ENCODE data around the gene HS3ST5. TPM values are rescaled to one million over a fixed set of nuclear protein-coding genes. Genes with fewer than 3 reads are reported as not detected.

The HS3ST5 gene
- total and polyA plus RNA-seq, 9 donors = 0.08 TPM; not detected in 8

- Histone ChIP-seq H3K27ac (no peak overlapping the region), H3K4me1 (ENCODE audit: insufficient read depth) (no peaks in the 10 kb centered on the region), H3K4me3 (no peak overlapping the region), H3K27me3 (no peaks in the 10 kb centered on the region), H3K36me3 (no peaks in the 10 kb centered on the region), H3K9me3 (no peaks in the 10 kb centered on the region)
- TF ChIP-seq EP300 (IDR thresholded peaks at IDR 0.05) (no peak), POLR2A (IDR thresholded peaks at IDR 0.05) (no peak)
- TF ChIP-seq, protein P1, sequence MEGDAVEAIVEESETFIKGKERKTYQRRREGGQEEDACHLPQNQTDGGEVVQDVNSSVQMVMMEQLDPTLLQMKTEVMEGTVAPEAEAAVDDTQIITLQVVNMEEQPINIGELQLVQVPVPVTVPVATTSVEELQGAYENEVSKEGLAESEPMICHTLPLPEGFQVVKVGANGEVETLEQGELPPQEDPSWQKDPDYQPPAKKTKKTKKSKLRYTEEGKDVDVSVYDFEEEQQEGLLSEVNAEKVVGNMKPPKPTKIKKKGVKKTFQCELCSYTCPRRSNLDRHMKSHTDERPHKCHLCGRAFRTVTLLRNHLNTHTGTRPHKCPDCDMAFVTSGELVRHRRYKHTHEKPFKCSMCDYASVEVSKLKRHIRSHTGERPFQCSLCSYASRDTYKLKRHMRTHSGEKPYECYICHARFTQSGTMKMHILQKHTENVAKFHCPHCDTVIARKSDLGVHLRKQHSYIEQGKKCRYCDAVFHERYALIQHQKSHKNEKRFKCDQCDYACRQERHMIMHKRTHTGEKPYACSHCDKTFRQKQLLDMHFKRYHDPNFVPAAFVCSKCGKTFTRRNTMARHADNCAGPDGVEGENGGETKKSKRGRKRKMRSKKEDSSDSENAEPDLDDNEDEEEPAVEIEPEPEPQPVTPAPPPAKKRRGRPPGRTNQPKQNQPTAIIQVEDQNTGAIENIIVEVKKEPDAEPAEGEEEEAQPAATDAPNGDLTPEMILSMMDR (IDR thresholded peaks at IDR 0.05) = no peak
- 86 to 96% (median 95%) methylated on average over 1 of the region's 1 CpG for WGBS, 3 donors
- intact Hi-C loops (cut with DNase I) = no loop called here
- no peak for DNase-seq
These were observed 50.4 kb downstream of the HS3ST5 start for GRCh38 chr6:114292431-114292830.

- Histone ChIP-seq H3K27me3 (no peaks in the 10 kb centered on the region), H3K9me3 (no peaks in the 10 kb centered on the region), H3K4me1 (ENCODE audit: insufficient read depth) (no peaks in the 10 kb centered on the region), H3K4me3 (no peak overlapping the region), H3K36me3 (no peaks in the 10 kb centered on the region), H3K27ac (no peak overlapping the region)
- DNase-seq = no peak
- TF ChIP-seq, protein P1 (IDR thresholded peaks at IDR 0.05) = no peak
- no peak for TF ChIP-seq POLR2A (IDR thresholded peaks at IDR 0.05)
- no peak for TF ChIP-seq EP300 (IDR thresholded peaks at IDR 0.05)
- intact Hi-C loops (cut with DNase I) = no loop called here
- WGBS, 3 donors = 74 to 81% (median 81%) methylated on average over 2 of the region's 2 CpGs
These were observed 51.4 kb downstream of the HS3ST5 start for GRCh38 chr6:114291428-114291827.

- no peak overlapping the region for H3K4me3 ChIP-seq
- no peaks in the 10 kb centered on the region for H3K36me3 ChIP-seq
- no peaks in the 10 kb centered on the region for H3K4me1 ChIP-seq (ENCODE audit: insufficient read depth)
- no peaks in the 10 kb centered on the region for H3K27me3 ChIP-seq
- H3K27ac ChIP-seq = no peak overlapping the region
- intact Hi-C loops (cut with DNase I) = no loop called here
- TF ChIP-seq EP300 (IDR thresholded peaks at IDR 0.05) (no peak), POLR2A (IDR thresholded peaks at IDR 0.05) (no peak)
- TF ChIP-seq, protein P1 (IDR thresholded peaks at IDR 0.05) = no peak
- 89 to 95% (median 93%) methylated on average over 3 of the region's 3 CpGs for WGBS, 3 donors
- no peak for DNase-seq
- H3K9me3 ChIP-seq = no peaks in the 10 kb centered on the region
These were observed 52.0 kb downstream of the HS3ST5 start for GRCh38 chr6:114290864-114291263.

DNA sequence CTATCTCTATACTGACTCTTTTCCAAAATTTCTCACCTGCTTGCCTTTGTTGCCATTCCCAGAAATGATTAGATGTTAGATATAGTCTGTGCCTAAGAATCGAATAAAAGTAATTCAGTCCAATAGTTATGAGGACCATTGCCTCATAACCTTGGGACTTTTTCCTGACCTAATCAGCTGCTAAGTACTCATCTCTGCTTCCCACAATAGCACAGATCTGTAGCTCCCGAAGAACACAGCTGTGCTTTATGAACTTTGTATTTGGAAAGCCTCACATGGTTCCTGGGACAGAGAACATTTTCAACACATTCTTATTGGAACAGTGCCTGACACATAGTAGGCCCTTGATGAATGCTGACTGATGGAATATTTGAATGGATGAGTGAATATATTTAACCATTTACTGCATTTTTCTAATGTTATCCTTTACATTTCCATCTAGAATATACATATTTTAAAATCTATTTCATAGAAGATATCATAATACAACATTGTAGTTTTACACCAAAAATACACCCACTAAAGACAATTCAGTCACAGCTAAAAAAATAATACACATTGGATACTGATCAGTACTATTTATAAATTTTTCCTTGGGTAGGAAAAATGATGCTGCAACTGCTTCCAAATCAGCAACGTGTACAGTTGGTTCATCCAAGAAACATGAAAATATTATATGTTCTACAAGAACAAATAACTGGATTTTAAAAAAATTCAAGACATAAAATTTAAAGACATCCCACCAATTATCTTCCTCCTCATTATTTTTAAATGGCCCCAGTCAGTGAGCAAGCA is 53.9 kb downstream of the HS3ST5 start:
- WGBS, 3 donors = 17 to 23% (median 19%) methylated on average over 3 of the region's 3 CpGs
- H3K4me3 ChIP-seq = no peak overlapping the region
- no peaks in the 10 kb centered on the region for H3K9me3 ChIP-seq
- intact Hi-C loops (cut with DNase I) = no loop called here
- no peak for TF ChIP-seq POLR2A (IDR thresholded peaks at IDR 0.05)
- no peak for TF ChIP-seq EP300 (IDR thresholded peaks at IDR 0.05)
- TF ChIP-seq, protein P1 (IDR thresholded peaks at IDR 0.05) = no peak
- no peaks in the 10 kb centered on the region for H3K27me3 ChIP-seq
- H3K36me3 ChIP-seq = no peaks in the 10 kb centered on the region
- H3K27ac ChIP-seq = no peak overlapping the region
- H3K4me1 ChIP-seq (ENCODE audit: insufficient read depth) = no peaks in the 10 kb centered on the region
- no peak for DNase-seq

Measured in ovary (tissue), 9 donors.